ENCODE measurements around the gene MPRIP.

The MPRIP gene

GRCh38 chr17:17105976-17106375 is 63.7 kb downstream of the MPRIP start:
- H3K9ac ChIP-seq, result no peak overlapping the region
- peaks cover 83% of the 10 kb centered on the region for H3K79me2 ChIP-seq
- no peak overlapping the region for H3K4me3 ChIP-seq (ENCODE audit: low read depth, low read length)
- no peak overlapping the region for H2AFZ ChIP-seq
- no peaks in the 10 kb centered on the region for H3K9me3 ChIP-seq (ENCODE audit: control insufficient read depth, low read length)
- H3K27ac ChIP-seq, result peak overlapping the region; percentile 17
- TF ChIP-seq, protein P1, sequence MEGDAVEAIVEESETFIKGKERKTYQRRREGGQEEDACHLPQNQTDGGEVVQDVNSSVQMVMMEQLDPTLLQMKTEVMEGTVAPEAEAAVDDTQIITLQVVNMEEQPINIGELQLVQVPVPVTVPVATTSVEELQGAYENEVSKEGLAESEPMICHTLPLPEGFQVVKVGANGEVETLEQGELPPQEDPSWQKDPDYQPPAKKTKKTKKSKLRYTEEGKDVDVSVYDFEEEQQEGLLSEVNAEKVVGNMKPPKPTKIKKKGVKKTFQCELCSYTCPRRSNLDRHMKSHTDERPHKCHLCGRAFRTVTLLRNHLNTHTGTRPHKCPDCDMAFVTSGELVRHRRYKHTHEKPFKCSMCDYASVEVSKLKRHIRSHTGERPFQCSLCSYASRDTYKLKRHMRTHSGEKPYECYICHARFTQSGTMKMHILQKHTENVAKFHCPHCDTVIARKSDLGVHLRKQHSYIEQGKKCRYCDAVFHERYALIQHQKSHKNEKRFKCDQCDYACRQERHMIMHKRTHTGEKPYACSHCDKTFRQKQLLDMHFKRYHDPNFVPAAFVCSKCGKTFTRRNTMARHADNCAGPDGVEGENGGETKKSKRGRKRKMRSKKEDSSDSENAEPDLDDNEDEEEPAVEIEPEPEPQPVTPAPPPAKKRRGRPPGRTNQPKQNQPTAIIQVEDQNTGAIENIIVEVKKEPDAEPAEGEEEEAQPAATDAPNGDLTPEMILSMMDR (IDR thresholded peaks at IDR 0.05), result no peak
- no peaks in the 10 kb centered on the region for H3K27me3 ChIP-seq (ENCODE audit: control insufficient read depth, insufficient read depth, low read length)
- H3K36me3 ChIP-seq (ENCODE audit: control insufficient read depth, insufficient read depth, low read length), result no peaks in the 10 kb centered on the region
- H3K4me1 ChIP-seq, result peaks cover 17% of the 10 kb centered on the region
- no peak overlapping the region for H3K4me2 ChIP-seq (ENCODE audit: low read length)

GRCh38 chr17:17106756-17107155 is 64.5 kb downstream of the MPRIP start:
- peaks cover 87% of the 10 kb centered on the region for H3K79me2 ChIP-seq
- peaks cover 14% of the 10 kb centered on the region for H3K4me1 ChIP-seq
- peak overlapping the region; percentile 46 for H3K27ac ChIP-seq
- no peak overlapping the region for H3K4me3 ChIP-seq (ENCODE audit: low read depth, low read length)
- H3K27me3 ChIP-seq (ENCODE audit: control insufficient read depth, insufficient read depth, low read length), result no peaks in the 10 kb centered on the region
- no peak overlapping the region for H2AFZ ChIP-seq
- no peak overlapping the region for H3K9ac ChIP-seq
- TF ChIP-seq, protein P1 (IDR thresholded peaks at IDR 0.05), result no peak
- no peaks in the 10 kb centered on the region for H3K9me3 ChIP-seq (ENCODE audit: control insufficient read depth, low read length)
- no peaks in the 10 kb centered on the region for H3K36me3 ChIP-seq (ENCODE audit: control insufficient read depth, insufficient read depth, low read length)
- H3K4me2 ChIP-seq (ENCODE audit: low read length), result no peak overlapping the region

- Histone ChIP-seq H3K79me2 (peaks cover 89% of the 10 kb centered on the region), H3K9ac (no peak overlapping the region), H3K9me3 (ENCODE audit: control insufficient read depth, low read length) (no peaks in the 10 kb centered on the region), H3K4me3 (ENCODE audit: low read depth, low read length) (no peak overlapping the region), H3K27ac (peak overlapping the region; percentile 46), H3K27me3 (ENCODE audit: control insufficient read depth, insufficient read depth, low read length) (no peaks in the 10 kb centered on the region), H3K4me1 (peaks cover 14% of the 10 kb centered on the region), H3K36me3 (ENCODE audit: control insufficient read depth, insufficient read depth, low read length) (no peaks in the 10 kb centered on the region), H3K4me2 (ENCODE audit: low read length) (no peak overlapping the region), H2AFZ (no peak overlapping the region)
- TF ChIP-seq, protein P1 (IDR thresholded peaks at IDR 0.05), result no peak
Measured at GRCh38 chr17:17107281-17107680, 65.0 kb downstream of the MPRIP start.

DNA sequence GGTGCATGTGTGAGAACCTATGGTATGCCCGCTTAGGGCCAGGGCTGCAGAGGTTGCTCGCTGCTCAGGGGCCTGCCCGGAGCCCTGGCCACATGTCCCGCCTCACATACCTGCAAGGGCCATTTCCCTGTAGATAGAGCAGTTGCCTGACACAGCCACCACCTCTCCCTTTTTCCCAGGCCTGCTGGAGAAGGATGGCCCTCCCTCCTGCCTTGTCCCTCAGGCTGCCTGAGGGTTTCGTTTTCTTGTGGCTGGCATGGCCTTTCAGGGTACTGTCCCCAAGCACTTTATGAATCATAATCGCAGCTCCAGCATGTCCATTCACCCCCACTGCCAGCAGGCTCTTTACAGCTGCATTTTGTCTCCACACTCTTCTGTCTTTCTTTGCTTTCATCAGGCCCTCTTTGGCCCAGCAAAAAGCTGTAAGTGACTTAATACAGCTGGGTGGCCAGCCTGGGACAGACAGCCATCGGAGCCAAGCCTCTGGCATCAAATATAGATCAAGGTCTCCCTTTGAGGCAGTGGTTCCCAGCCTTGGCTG is 65.7 kb downstream of the MPRIP start:
- TF ChIP-seq, protein P1 (IDR thresholded peaks at IDR 0.05), result no peak
- Histone ChIP-seq H3K36me3 (ENCODE audit: control insufficient read depth, insufficient read depth, low read length) (no peaks in the 10 kb centered on the region), H3K27ac (no peak overlapping the region), H2AFZ (no peak overlapping the region), H3K4me2 (ENCODE audit: low read length) (no peak overlapping the region), H3K27me3 (ENCODE audit: control insufficient read depth, insufficient read depth, low read length) (no peaks in the 10 kb centered on the region), H3K9me3 (ENCODE audit: control insufficient read depth, low read length) (no peaks in the 10 kb centered on the region), H3K4me1 (peaks cover 10% of the 10 kb centered on the region), H3K79me2 (peaks cover 89% of the 10 kb centered on the region), H3K9ac (no peak overlapping the region), H3K4me3 (ENCODE audit: low read depth, low read length) (no peak overlapping the region)

DNA sequence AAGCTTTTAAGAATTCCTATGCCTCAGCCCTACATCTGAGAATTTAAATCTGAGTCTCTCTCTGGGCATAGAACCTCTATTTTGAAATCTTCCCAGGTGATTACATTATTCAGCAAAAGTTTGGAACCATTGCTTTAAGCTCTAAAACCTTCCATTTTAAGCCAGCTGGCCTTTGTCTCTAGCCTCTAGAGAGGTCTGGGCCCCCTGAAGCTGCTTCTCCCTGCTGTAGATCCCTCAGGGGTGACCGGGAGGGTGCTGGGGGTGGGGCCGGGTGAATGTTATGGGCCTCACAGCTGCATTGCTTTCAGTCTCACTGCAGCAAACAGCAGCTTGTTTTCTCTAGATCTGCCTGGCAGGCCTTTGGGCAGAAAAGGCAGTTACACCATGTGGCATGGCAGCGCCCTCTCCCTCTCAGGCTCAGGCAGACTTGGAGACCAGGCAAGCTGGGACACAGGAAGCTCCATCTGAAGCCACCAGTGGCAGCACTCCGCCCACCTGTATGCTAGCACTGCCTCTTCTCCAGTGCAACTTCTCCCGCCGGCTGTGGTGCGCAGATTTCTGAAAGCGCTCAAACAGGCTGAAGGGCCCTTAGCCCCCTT is 66.3 kb downstream of the MPRIP start:
- Histone ChIP-seq H3K4me2 (ENCODE audit: low read length) (no peak overlapping the region), H3K79me2 (peaks cover 88% of the 10 kb centered on the region), H3K36me3 (ENCODE audit: control insufficient read depth, insufficient read depth, low read length) (no peaks in the 10 kb centered on the region), H3K9ac (no peak overlapping the region), H3K9me3 (ENCODE audit: control insufficient read depth, low read length) (no peaks in the 10 kb centered on the region), H3K4me3 (ENCODE audit: low read depth, low read length) (no peak overlapping the region), H2AFZ (no peak overlapping the region), H3K4me1 (peaks cover 10% of the 10 kb centered on the region), H3K27me3 (ENCODE audit: control insufficient read depth, insufficient read depth, low read length) (no peaks in the 10 kb centered on the region), H3K27ac (no peak overlapping the region)
- TF ChIP-seq, protein P1 (IDR thresholded peaks at IDR 0.05), result no peak
